Measurements from ENCODE around the gene GPRIN1.
"Not testable (repeated sequence)": the region's sequence is repeated elsewhere in the genome, so short reads cannot be mapped to it uniquely, and the experiment has no call there.

The GPRIN1 gene

GRCh38 chr5:176597417-176598389 is 12.3 kb downstream of the GPRIN1 start:
- no peak for DNase-seq (ENCODE audit: low read depth in 2 of 2)

GRCh38 chr5:176596689-176597416 is 13.1 kb downstream of the GPRIN1 start:
- peak; percentile 37 to 55 for DNase-seq (ENCODE audit: low read depth in 2 of 2)

GRCh38 chr5:176596069-176596644 is 13.8 kb downstream of the GPRIN1 start:
- DNase-seq (ENCODE audit: low read depth in 2 of 2), result no peak

GRCh38 chr5:176595386-176595943 is 14.5 kb downstream of the GPRIN1 start:
- DNase-seq (ENCODE audit: low read depth in 2 of 2), result no peak

GRCh38 chr5:176594554-176594953 is 15.4 kb downstream of the GPRIN1 start:
- no peak for DNase-seq (ENCODE audit: low read depth in 2 of 2)

GRCh38 chr5:176593273-176593869 is 16.6 kb downstream of the GPRIN1 start:
- no peak for DNase-seq (ENCODE audit: low read depth in 2 of 2)

- DNase-seq (ENCODE audit: low read depth in 2 of 2), result no peak
Observed at GRCh38 chr5:176592573-176592972, 17.4 kb downstream of the GPRIN1 start.

- DNase-seq (ENCODE audit: low read depth in 2 of 2), result not testable (repeated sequence)
Observed at GRCh38 chr5:176591667-176592066, 18.3 kb downstream of the GPRIN1 start.

- no peak for DNase-seq (ENCODE audit: low read depth in 2 of 2)
Observed at GRCh38 chr5:176590035-176590717, 19.8 kb downstream of the GPRIN1 start.

GRCh38 chr5:176589039-176589769 is 20.8 kb downstream of the GPRIN1 start:
- DNase-seq (ENCODE audit: low read depth in 2 of 2), result no peak

- DNase-seq (ENCODE audit: low read depth in 2 of 2), result no peak
Observed at GRCh38 chr5:176588297-176588696, 21.7 kb downstream of the GPRIN1 start.

- no peak for DNase-seq (ENCODE audit: low read depth in 2 of 2)
Observed at GRCh38 chr5:176587398-176587797, 22.6 kb downstream of the GPRIN1 start.

- no peak for DNase-seq (ENCODE audit: low read depth in 2 of 2)
Observed at GRCh38 chr5:176583076-176583475, 26.9 kb downstream of the GPRIN1 start.

- DNase-seq (ENCODE audit: low read depth in 2 of 2), result no peak
Observed at GRCh38 chr5:176581361-176581760, 28.6 kb downstream of the GPRIN1 start.

- DNase-seq (ENCODE audit: low read depth in 2 of 2), result no peak
Observed at GRCh38 chr5:176579323-176579722, 30.6 kb downstream of the GPRIN1 start.

- no peak for DNase-seq (ENCODE audit: low read depth in 2 of 2)
Observed at GRCh38 chr5:176578391-176578808, 31.6 kb downstream of the GPRIN1 start.

GRCh38 chr5:176577312-176578176 is 32.4 kb downstream of the GPRIN1 start:
- DNase-seq (ENCODE audit: low read depth in 2 of 2), result no peak

- no peak for DNase-seq (ENCODE audit: low read depth in 2 of 2)
Observed at GRCh38 chr5:176575488-176576422, 34.2 kb downstream of the GPRIN1 start.

Data from stimulated activated CD4-positive, alpha-beta T cell treated with anti-CD3 and anti-CD28 coated beads, Interleukin-15, amount 100 ng/mL, for 48 hours (primary cell).